GM18508 (cell line): ENCODE data around the gene NDUFS3.
"Not testable (repeated sequence)": the region's sequence is repeated elsewhere in the genome, so short reads cannot be mapped to it uniquely, and the experiment has no call there.

Experiments used
- ATAC-seq: cut with Tn5 transposase; IDR thresholded peaks from one replicate; pipeline ENCODE4 v1.9.1; 2021; ENCODE audit warnings: moderate number of reproducible peaks; ENCODE audit not compliant: insufficient read depth, unreplicated experiment

Gene NDUFS3

DNA sequence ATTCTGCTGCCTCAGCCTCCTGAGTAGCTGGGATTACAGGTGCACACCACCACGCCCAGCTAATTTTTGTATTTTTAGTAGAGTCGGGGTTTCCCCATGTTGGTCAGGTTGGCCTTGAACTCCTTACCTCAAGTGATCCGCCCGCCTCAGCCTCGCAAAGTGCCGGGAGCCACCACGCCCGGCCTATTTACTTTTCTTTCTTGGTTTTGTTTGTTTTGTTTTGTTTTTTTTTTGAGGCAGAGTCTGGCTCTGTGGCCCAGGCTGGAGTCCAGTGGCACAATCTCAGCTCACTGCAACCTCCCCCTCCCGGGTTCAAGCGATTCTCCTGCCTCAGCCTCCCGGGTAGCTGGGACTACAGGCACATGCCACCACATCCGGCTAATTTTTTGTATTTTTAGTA, 21.9 kb upstream of the NDUFS3 start:
- not testable (repeated sequence) for ATAC-seq

DNA sequence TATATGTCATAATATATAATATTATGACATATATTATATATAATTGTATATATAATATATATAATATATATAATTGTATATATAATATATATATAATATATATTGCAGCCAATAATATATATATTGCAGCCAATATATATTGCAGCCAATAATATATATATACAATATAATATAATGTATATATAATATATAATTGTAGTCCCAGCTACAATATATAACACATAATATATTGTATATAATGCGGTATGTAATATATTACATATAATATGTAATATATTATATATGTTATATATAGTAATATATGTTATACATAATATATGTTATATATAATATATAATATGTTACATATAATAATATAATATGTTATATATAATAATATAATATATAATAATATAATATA, 20.2 kb upstream of the NDUFS3 start:
- no peak for ATAC-seq

DNA sequence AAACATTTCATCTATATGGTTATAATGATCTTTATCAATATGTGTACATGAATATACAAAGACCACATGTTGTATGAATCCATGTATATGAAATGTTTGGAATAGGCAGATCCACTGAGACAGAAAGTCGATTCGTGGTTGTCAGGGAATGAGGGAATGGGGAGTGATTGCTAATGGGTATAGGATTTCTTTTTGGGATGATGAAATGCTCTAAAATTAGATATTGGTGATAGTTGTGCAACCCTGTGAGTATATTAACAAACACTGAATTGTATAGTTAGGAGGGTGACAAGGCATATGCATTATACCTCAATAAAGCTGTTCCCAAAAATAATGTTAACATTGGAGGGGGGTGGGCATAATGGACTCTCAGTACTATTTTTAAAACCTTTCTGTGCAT, 18.4 kb upstream of the NDUFS3 start:
- ATAC-seq = no peak

GRCh38 chr11:47562393-47562792, 16.5 kb upstream of the NDUFS3 start:
- not testable (repeated sequence) for ATAC-seq

DNA sequence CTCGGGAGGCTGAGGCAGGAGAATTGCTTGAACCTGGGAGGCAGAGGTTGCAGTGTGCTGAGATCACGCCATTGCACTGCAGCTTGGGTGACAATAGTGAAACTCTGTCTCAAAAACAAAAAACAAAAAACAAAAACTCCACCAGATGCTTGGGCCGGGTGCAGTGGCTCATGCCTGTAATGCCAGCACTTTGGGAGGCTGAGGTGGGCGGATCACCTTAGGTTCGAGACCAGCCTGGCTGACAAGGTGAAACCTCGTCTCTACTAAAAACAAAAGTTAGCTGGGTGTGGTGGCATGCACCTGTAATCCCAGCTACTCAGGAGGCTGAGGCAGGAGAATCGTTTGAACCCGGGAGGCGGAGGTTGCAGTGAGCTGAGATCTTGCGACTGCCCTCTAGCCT, 14.5 kb upstream of the NDUFS3 start:
- not testable (repeated sequence) for ATAC-seq

DNA sequence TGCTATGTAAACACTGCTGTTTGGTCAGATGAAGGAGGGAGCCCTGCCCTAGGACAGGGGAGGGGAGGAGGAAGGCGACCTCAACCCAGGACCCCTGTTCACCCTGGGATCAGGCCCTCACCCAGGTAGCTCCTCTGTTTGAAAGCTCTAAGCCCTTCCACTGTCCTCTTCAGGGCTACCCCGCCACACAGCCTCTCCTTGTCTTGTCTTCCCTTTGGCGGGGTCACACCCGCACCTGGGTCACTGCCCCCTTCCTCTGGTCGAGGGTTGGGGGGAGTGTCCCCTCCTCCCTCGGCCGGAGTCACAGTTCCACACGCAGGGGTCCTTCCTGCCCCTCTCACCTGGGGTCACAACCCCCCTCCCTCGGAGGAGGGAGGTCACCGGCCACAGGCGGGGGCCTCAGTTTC, 13.9 kb upstream of the NDUFS3 start:
- no peak for ATAC-seq

DNA sequence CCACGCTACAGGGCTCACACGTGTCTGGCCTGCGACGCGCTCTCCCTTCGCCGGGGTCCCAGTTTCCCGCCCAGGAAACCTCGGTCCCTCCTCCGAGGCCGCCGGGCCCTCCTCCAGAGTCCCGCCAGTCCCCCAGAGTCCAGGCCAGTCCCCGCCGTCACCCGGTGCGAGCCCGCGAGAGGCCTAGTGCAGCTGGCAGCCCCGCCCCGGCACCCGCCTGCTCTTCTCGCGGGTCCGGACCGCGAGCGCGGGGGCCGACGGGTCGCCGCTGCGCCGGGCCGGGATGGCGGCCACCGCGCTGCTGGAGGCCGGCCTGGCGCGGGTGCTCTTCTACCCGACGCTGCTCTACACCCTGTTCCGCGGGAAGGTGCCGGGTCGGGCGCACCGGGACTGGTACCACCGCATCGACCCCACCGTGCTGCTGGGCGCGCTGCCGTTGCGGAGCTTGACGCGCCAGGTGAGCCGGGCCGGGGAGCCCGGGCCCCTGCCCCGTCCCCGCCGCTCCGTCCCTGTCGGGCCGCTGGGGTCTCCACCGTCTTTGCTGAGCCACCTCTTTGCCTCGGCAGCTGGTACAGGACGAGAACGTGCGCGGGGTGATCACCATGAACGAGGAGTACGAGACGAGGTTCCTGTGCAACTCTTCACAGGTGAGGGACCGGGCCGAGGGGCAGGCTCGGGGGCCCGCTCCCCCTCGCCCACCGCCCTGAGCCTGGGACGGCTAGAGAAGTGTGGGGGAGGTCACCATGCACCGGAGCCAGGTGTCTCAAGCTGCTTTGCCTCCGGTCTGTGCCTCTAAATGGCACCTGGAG, 13.3 kb upstream of the NDUFS3 start, which contains the start of gene PTPMT1:
Gene PTPMT1 (plus strand): TSS at position 260 of the 809 bp plus-strand sequence. CDS start 24 bp downstream, at position 284.
- ATAC-seq = no peak

- ATAC-seq = no peak
These were observed 12.7 kb upstream of the NDUFS3 start for GRCh38 chr11:47566149-47566698.

DNA sequence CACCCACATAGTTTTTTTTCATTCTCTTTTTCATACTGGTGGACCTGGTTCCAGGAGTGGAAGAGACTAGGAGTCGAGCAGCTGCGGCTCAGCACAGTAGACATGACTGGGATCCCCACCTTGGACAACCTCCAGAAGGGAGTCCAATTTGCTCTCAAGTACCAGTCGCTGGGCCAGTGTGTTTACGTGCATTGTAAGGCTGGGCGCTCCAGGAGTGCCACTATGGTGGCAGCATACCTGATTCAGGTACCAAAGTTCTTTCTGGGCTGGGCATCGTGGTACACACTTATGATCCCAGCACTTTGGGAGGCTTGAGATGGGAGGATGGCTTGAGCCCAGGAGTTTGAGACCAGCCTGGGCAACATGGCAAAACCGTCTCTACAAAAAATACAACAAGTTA, 9.2 kb upstream of the NDUFS3 start:
- ATAC-seq = no peak

DNA sequence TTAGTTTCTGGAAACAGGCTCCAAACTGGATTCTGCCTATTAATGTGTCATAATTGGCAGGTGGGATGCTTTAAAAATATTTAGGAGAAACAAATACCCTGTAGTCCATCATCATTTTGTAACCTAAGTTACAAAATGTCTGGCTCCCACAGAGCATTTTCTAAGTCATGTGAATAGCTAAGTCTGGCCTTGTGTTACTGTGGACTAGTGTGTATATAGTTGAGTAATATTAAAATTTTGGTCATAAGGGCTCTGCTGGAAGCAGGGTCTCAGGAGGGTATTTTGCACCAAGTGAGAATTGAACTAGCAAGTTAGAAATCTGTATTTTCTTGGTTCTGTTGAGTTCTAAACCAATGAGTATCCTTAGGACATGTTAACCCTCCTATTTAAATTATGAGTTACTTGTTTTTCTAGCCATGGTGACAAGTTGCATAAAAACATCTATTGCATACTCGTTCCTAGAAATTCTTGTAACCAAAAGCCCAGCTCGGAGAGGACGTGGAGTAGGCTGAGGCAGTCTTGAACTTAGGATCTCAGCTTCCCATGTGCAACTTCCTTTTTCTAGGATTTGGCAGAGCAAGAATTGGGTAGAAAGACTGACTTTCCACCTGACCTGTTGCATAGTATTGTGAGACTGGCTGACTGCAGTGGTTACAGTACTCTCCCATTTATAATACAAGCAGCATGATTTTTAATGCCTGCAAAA, 8.1 kb upstream of the NDUFS3 start:
- ATAC-seq = no peak

DNA sequence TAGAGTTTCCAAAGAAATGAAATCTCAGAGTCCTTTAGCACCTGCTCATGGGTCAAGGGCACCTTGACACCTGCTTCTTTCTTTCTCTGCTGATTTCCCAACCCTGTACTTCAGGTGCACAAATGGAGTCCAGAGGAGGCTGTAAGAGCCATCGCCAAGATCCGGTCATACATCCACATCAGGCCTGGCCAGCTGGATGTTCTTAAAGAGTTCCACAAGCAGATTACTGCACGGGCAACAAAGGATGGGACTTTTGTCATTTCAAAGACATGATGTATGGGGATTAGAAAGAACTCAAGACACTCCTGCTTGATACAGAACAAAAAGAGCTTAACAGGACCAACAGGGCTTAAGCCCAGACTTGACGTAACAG, 7.5 kb upstream of the NDUFS3 start:
- no peak for ATAC-seq

GRCh38 chr11:47571895-47572294, 7.0 kb upstream of the NDUFS3 start:
- ATAC-seq = no peak

- no peak for ATAC-seq
These were observed 6.1 kb upstream of the NDUFS3 start for GRCh38 chr11:47572715-47573255.

GRCh38 chr11:47573321-47573720, 5.6 kb upstream of the NDUFS3 start:
- no peak for ATAC-seq

DNA sequence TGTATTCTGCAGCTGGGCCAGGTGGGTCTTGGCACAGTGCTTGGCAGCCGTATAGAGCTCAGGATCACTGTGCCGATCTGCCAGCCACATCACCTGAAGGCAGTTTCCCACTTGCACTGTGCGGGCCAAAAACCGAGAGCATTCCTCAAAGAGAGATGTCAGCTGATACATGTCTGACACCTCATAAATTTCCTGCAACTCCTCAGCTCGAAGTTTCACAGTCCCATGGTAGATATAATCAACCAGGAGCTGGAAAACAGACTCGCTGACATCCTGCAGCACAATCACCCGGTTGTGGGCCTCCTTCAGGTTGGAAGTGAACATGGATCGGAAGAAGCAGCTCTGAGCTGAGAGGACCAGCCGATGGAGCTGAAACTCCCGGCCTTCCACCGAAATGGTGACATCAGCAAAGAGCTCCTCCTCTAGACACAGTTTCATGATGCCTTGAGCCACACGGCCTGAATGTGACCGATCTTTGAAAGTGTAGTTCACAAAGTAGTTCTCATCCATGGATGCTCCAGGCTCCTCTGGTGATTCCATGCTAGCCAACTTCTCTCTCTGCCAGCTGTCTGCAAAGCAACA, 1.3 kb upstream of the NDUFS3 start:
- ATAC-seq = no peak

- no peak for ATAC-seq
These were observed 5.0 kb downstream of the NDUFS3 start for GRCh38 chr11:47583844-47584243.

- no peak for ATAC-seq
These were observed 7.4 kb downstream of the NDUFS3 start, which contains the start of gene FAM180B for GRCh38 chr11:47586098-47586855. Gene FAM180B (plus strand): TSS chr11:47586678. CDS start chr11:47586769, 91 bp downstream.

DNA sequence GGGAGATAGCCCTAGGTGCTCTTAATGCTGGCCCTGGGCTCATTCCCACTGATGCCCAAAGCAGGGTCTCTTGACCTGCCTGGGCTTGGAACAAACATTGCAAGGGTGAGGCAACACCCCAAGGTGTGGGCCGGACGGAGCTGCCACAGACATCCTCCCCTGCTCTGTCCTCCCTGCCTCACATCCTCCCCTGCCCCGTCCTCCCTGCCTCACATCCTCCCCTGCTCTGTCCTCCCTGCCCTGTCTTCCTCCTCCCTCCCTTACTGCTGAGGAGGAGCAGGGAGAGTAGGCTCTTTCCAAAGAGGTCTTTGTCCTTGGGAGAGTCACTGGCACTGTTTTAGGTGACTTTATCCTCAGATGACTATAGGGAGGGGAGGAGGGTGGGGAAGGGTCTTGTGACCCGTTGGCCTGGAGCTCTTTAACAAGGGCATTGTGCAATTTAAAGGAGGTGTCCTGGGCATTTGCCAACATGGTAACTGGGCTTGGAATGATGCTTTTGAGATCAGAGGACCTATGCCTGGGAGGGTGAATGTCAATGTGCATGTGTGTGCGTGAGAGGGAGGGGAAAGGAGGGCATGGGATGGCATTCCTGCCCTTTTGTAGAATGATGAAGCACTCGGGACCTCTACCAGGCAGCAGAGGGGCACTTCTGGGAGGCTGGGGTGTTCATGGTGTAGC, 8.3 kb downstream of the NDUFS3 start:
- no peak for ATAC-seq

GRCh38 chr11:47587723-47588326, 9.0 kb downstream of the NDUFS3 start:
- no peak for ATAC-seq
